Heart left ventricle (tissue), 16 donors: Measurements from ENCODE around the gene TOX2. TPM values are rescaled to one million over a fixed set of nuclear protein-coding genes. Genes with fewer than 3 reads are reported as not detected.

ENCODE experiments used
- ATAC-seq, 4 donors: fragments of 200-7000 bp; cut with Tn5 transposase; one replicate each; pipeline ENCODE4 v1.9.1; 2020 to 2022; ENCODE audit warnings: moderate library complexity in 4 of 4, mild to moderate bottlenecking in 3 of 4, moderate number of reproducible peaks in 1 of 4
- DNase-seq, 5 donors: peaks; one replicate each; pipeline ENCODE4 v3.0.0-alpha.2; 2020
- H3K27ac ChIP-seq, 12 donors: fragments of 200-600 bp; sonication (generic) in 4 of 12; one replicate each; pipeline versions ENCODE4 v1.5.0 to v1.8.0; 2016 to 2022; ENCODE audit warnings: mild to moderate bottlenecking in 2 of 12
- H3K27me3 ChIP-seq, 9 donors: fragments of 200-600 bp; sonication (generic) in 2 of 9; one replicate each; pipeline versions ENCODE4 v1.5.1 to v1.8.0; 2016 to 2022; ENCODE audit warnings: mild to moderate bottlenecking in 3 of 9
- H3K36me3 ChIP-seq, 9 donors: fragments of 200-600 bp; sonication (generic) in 2 of 9; one replicate each; pipeline versions ENCODE4 v1.5.0 to v1.8.0; 2018 to 2022; ENCODE audit warnings: mild to moderate bottlenecking in 2 of 9
- H3K4me1 ChIP-seq, 12 donors: fragments of 200-600 bp; sonication (generic) in 4 of 12; one replicate each; pipeline versions ENCODE4 v1.5.0 to v1.8.0; 2016 to 2022; ENCODE audit warnings: mild to moderate bottlenecking in 3 of 12
- H3K4me3 ChIP-seq, 12 donors: fragments of 200-600 bp; sonication (generic) in 4 of 12; one replicate each; pipeline versions ENCODE4 v1.5.0 to v1.8.0; 2017 to 2022; ENCODE audit warnings: mild to moderate bottlenecking in 9 of 12, moderate library complexity in 4 of 12
- H3K9me3 ChIP-seq, 12 donors: fragments of 200-600 bp; sonication (generic) in 4 of 12; one replicate each; pipeline versions ENCODE4 v1.5.0 to v1.8.0; 2016 to 2022; ENCODE audit warnings: mild to moderate bottlenecking in 1 of 12
- POLR2A ChIP-seq, 2 donors: fragments of 450-650 bp; IDR thresholded peaks; one replicate each; pipeline ENCODE4 v1.6.1; 2017; ENCODE audit warnings: antibody characterized with exemption in 2 of 2, mild to moderate bottlenecking in 2 of 2, moderate library complexity in 2 of 2
- WGBS, 4 donors: extraction: QIAGEN DNeasy Blood & Tissue Kit in 2 of 4; methylation state at CpG; one replicate each; pipeline versions ENCODE4 v1.1.5 to v1.1.7; 2013 to 2018; 5-methylcytosine and 5-hydroxymethylcytosine counted together
- intact Hi-C, 10 donors: fragments of 100-400 bp; cut with DNase I; formaldehyde crosslinking; loops; one replicate each; pipeline versions ENCODE4 v1.11.1 to v1.14.2; 2022
- polyA plus RNA-seq, 2 donors: library from polyadenylated mRNA; stranded (reverse); fragments of 200-250 nt; gene quantifications; one replicate each; pipeline ENCODE4 v1.2.3, GENCODE V29; 2013
- total RNA-seq, 9 donors: library from RNA; depleted of rRNA in 2 of 9; stranded (reverse); fragments of >200 nt in 2 of 9; fragmentation: NEBNext Ultra II Directional in 3 of 9; extraction: Animal tissue kit (Norgen Biotek cat#: 25700) in 3 of 9; gene quantifications; one replicate each; pipeline versions ENCODE4 v1.1.0 to v1.2.4, GENCODE V29; 2016 to 2023
- TF ChIP-seq, protein P1 (sequence below), 12 donors: fragments of 200-600 bp; sonication (generic) in 4 of 12; IDR thresholded peaks; one replicate each; pipeline versions ENCODE4 v1.5.0 to v1.8.0; 2018 to 2022; ENCODE audit warnings: antibody characterized with exemption in 12 of 12, mild to moderate bottlenecking in 5 of 12
- donor health status: ischemic (EF 13 %, LVEDD 7.1; RV severe dilation, severe dysfunction).
- donor health status: healthy with polysubstance abuse.
- donor health status: DM: no; HTN: yes; CAD: no.
- donor health status: DM: no; HTN: no; CAD: no.
- donor health status: ischemic (EF 25% LVEDD 6.9; RV normal size, moderate dysfunction).
- donor health status: ischemic (EF 25% LVEDD 5.7; RV mildly dilated, moderate dysfunction).
- donor health status: healthy.
- donor health status: DM: yes; HTN: yes; CAD: no.
- donor health status: ischemic (EF 35%, LVEDD 5.7; RV mildly dilated, moderate dysfunction).
- donor health status: nonischemic (EF 11% LVEDD 7.7; RV severe dilation, severe dysfunction).
- donor health status: DM: yes; HTN: yes; CAD: no.
- donor health status: PGD.
- donor health status: ischemic (EF 29% LVEDD 5.4; RV normal size, mild dysfunction).
- donor health status: nonischemic (EF 23%, LVEDD 6.1; RV moderate dilation, normal function).

TOX2 gene
- total and polyA plus RNA-seq, 11 donors, result 0.53 to 3.0 (median 0.91) TPM

DNA sequence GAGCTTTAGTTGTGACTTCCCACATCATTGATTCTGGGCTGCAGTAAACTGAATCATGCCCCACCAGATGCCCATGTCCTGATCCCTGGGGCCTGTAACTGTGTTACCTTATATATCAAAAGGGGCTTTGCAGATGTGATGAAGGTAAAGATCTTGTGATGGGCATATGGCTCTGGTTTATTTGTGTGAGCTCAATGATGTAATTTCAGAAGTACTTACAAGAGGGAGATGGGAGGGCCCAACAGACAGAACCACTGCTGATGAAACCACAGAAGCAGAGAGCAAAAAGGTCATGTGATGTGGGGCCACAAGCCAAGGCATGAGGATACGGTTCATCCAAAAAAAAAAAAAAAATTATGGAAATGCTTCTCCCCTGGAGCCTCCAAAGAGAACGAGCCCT, 118.7 kb downstream of the TOX2 start:
- TF ChIP-seq, protein P1, sequence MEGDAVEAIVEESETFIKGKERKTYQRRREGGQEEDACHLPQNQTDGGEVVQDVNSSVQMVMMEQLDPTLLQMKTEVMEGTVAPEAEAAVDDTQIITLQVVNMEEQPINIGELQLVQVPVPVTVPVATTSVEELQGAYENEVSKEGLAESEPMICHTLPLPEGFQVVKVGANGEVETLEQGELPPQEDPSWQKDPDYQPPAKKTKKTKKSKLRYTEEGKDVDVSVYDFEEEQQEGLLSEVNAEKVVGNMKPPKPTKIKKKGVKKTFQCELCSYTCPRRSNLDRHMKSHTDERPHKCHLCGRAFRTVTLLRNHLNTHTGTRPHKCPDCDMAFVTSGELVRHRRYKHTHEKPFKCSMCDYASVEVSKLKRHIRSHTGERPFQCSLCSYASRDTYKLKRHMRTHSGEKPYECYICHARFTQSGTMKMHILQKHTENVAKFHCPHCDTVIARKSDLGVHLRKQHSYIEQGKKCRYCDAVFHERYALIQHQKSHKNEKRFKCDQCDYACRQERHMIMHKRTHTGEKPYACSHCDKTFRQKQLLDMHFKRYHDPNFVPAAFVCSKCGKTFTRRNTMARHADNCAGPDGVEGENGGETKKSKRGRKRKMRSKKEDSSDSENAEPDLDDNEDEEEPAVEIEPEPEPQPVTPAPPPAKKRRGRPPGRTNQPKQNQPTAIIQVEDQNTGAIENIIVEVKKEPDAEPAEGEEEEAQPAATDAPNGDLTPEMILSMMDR (IDR thresholded peaks at IDR 0.05), result no peak
- TF ChIP-seq POLR2A (IDR thresholded peaks at IDR 0.05), result no peak
- Histone ChIP-seq H3K27me3 (peaks cover 0 to 17% (median 5%) of the 10 kb centered on the region in 9 donors), H3K27ac (no peak overlapping the region), H3K36me3 (no peaks in the 10 kb centered on the region), H3K4me1 (no peaks in the 10 kb centered on the region), H3K4me3 (no peak overlapping the region), H3K9me3 (no peaks in the 10 kb centered on the region)
- ATAC-seq (no peak), DNase-seq (no peak)
- WGBS, 4 donors, result 14 to 46% (median 30%) methylated on average over 2 of the region's 2 CpGs
- intact Hi-C loops, result no loop called here

DNA sequence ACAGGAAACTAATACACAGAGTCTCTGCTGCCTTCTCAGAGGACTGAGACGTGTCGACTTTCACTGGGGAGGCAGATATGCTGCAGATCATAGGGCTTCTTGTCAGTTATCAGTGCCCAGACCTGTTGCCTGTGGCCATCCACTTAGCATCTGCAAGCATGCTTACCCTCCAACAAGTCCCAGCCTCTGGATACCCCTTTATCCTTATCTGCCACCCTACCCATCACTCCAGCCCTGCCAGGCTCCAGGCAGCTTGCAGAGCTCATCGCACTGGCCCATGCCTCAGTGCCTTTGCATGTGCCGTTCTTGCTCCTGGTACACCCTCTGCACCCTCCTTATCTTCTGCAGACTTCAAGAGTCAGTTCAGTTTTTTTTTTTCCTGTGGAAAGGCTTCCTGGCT, 119.2 kb downstream of the TOX2 start:
- H3K27me3 ChIP-seq, result peaks cover 0 to 21% (median 5%) of the 10 kb centered on the region in 9 donors
- DNase-seq (no peak), ATAC-seq (no peak)
- TF ChIP-seq POLR2A (IDR thresholded peaks at IDR 0.05), result no peak
- TF ChIP-seq, protein P1 (IDR thresholded peaks at IDR 0.05), result no peak
- H3K9me3 ChIP-seq, result no peaks in the 10 kb centered on the region
- H3K4me1 ChIP-seq, result peaks cover 0 to 3% (median 0%) of the 10 kb centered on the region in 12 donors
- WGBS, 4 donors, result 66 to 79% (median 78%) methylated on average over 4 of the region's 4 CpGs
- intact Hi-C loops, result no loop called here
- no peak overlapping the region for H3K4me3 ChIP-seq
- no peak overlapping the region for H3K27ac ChIP-seq
- no peaks in the 10 kb centered on the region for H3K36me3 ChIP-seq

DNA sequence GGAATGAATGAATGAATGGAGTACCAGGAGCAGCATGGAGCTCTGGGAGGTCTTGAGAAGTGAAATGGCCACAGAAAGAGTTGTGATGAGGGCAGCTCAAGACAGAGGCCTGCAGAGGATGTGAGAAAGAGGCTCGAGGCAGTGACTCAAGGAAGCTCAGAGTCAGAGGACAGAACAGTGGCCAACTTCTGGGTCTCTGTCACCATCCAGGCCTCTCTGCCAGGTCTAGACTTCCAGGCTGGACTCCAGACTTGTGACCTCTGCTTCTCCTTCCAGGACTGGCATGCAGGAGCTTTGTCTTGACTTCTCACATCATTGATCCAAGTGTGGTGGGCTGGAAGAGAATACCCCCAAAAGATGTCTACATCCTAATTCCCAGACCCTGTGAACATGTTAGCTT, 119.8 kb downstream of the TOX2 start:
- no peak for DNase-seq

DNA sequence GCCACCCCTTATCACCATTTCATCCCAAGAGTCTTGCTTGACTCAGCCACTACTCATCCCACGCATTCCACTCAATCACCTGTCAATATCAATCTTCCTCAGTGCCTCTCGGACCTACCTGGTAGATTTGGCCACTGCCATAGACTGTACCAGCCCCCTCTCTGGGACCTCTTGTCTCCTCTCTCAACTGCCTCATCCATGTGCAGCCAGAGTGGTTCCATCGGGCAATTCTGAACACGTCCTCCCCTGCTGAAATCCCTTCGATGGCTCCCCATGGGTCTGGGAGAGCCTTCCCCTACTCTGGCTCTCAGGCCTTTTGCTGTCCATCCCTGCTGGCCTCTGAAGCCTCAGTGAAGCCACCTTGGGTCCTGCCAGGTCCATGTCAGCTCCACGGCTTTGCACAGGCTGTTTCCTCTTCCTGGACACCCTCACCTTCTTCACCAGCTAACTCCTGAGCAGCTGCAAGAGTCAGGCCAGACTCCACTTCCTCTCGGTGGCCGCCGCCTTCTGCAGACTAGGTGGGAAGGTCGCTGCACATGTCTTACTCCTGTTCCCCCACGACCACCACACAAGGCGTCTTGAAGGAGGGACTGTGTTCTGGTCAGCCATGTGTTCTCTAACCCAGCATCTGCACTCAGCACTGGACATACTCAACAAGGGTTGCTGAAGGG, 120.4 kb downstream of the TOX2 start:
- peaks cover 0 to 32% (median 6%) of the 10 kb centered on the region in 9 donors for H3K27me3 ChIP-seq
- H3K4me3 ChIP-seq, result no peak overlapping the region
- 75 to 78% (median 76%) methylated on average over 12 of the region's 12 CpGs for WGBS, 4 donors
- intact Hi-C loops, result no loop called here
- ATAC-seq (no peak), DNase-seq (peak in 1 of 5 donors; percentile 12)
- H3K4me1 ChIP-seq, result peaks cover 0 to 3% (median 0%) of the 10 kb centered on the region in 12 donors
- H3K9me3 ChIP-seq, result no peaks in the 10 kb centered on the region
- H3K27ac ChIP-seq, result no peak overlapping the region
- TF ChIP-seq, protein P1 (IDR thresholded peaks at IDR 0.05), result no peak
- no peak for TF ChIP-seq POLR2A (IDR thresholded peaks at IDR 0.05)
- no peaks in the 10 kb centered on the region for H3K36me3 ChIP-seq

More for the DNA sequence above, 119.8 kb downstream of the TOX2 start:
- Histone ChIP-seq H3K27ac (no peak overlapping the region), H3K27me3 (peaks cover 0 to 26% (median 6%) of the 10 kb centered on the region in 9 donors), H3K4me3 (no peak overlapping the region), H3K9me3 (no peaks in the 10 kb centered on the region), H3K36me3 (no peaks in the 10 kb centered on the region), H3K4me1 (peaks cover 0 to 3% (median 0%) of the 10 kb centered on the region in 12 donors)
- WGBS, 4 donors, result 54 to 68% (median 65%) methylated on average over 1 of the region's 1 CpG
- no peak for TF ChIP-seq POLR2A (IDR thresholded peaks at IDR 0.05)
- TF ChIP-seq, protein P1 (IDR thresholded peaks at IDR 0.05), result no peak
- intact Hi-C loops, result no loop called here
- ATAC-seq, result no peak
